Heart left ventricle (tissue), 16 donors: ENCODE results near the gene TMEM131L. TPM values are rescaled to one million over a fixed set of nuclear protein-coding genes. Genes with fewer than 3 reads are reported as not detected.

Experiments used
- ATAC-seq, 4 donors: fragments of 200-7000 bp; cut with Tn5 transposase; one replicate each; pipeline ENCODE4 v1.9.1; 2020 to 2022; ENCODE audit warnings: moderate library complexity in 4 of 4, mild to moderate bottlenecking in 3 of 4, moderate number of reproducible peaks in 1 of 4
- DNase-seq, 5 donors: peaks; one replicate each; pipeline ENCODE4 v3.0.0-alpha.2; 2020
- H3K27ac ChIP-seq, 12 donors: fragments of 200-600 bp; sonication (generic) in 4 of 12; one replicate each; pipeline versions ENCODE4 v1.5.0 to v1.8.0; 2016 to 2022; ENCODE audit warnings: mild to moderate bottlenecking in 2 of 12
- H3K27me3 ChIP-seq, 9 donors: fragments of 200-600 bp; sonication (generic) in 2 of 9; one replicate each; pipeline versions ENCODE4 v1.5.1 to v1.8.0; 2016 to 2022; ENCODE audit warnings: mild to moderate bottlenecking in 3 of 9
- H3K36me3 ChIP-seq, 9 donors: fragments of 200-600 bp; sonication (generic) in 2 of 9; one replicate each; pipeline versions ENCODE4 v1.5.0 to v1.8.0; 2018 to 2022; ENCODE audit warnings: mild to moderate bottlenecking in 2 of 9
- H3K4me1 ChIP-seq, 12 donors: fragments of 200-600 bp; sonication (generic) in 4 of 12; one replicate each; pipeline versions ENCODE4 v1.5.0 to v1.8.0; 2016 to 2022; ENCODE audit warnings: mild to moderate bottlenecking in 3 of 12
- H3K4me3 ChIP-seq, 12 donors: fragments of 200-600 bp; sonication (generic) in 4 of 12; one replicate each; pipeline versions ENCODE4 v1.5.0 to v1.8.0; 2017 to 2022; ENCODE audit warnings: mild to moderate bottlenecking in 9 of 12, moderate library complexity in 4 of 12
- H3K9me3 ChIP-seq, 12 donors: fragments of 200-600 bp; sonication (generic) in 4 of 12; one replicate each; pipeline versions ENCODE4 v1.5.0 to v1.8.0; 2016 to 2022; ENCODE audit warnings: mild to moderate bottlenecking in 1 of 12
- POLR2A ChIP-seq, 2 donors: fragments of 450-650 bp; IDR thresholded peaks; one replicate each; pipeline ENCODE4 v1.6.1; 2017; ENCODE audit warnings: antibody characterized with exemption in 2 of 2, mild to moderate bottlenecking in 2 of 2, moderate library complexity in 2 of 2
- WGBS, 4 donors: extraction: QIAGEN DNeasy Blood & Tissue Kit in 2 of 4; methylation state at CpG; one replicate each; pipeline versions ENCODE4 v1.1.5 to v1.1.7; 2013 to 2018; 5-methylcytosine and 5-hydroxymethylcytosine counted together
- intact Hi-C, 10 donors: fragments of 100-400 bp; cut with DNase I; formaldehyde crosslinking; loops; one replicate each; pipeline versions ENCODE4 v1.11.1 to v1.14.2; 2022
- polyA plus RNA-seq, 2 donors: library from polyadenylated mRNA; stranded (reverse); fragments of 200-250 nt; gene quantifications; one replicate each; pipeline ENCODE4 v1.2.3, GENCODE V29; 2013
- total RNA-seq, 9 donors: library from RNA; depleted of rRNA in 2 of 9; stranded (reverse); fragments of >200 nt in 2 of 9; fragmentation: NEBNext Ultra II Directional in 3 of 9; extraction: Animal tissue kit (Norgen Biotek cat#: 25700) in 3 of 9; gene quantifications; one replicate each; pipeline versions ENCODE4 v1.1.0 to v1.2.4, GENCODE V29; 2016 to 2023
- TF ChIP-seq, protein P1 (sequence below), 12 donors: fragments of 200-600 bp; sonication (generic) in 4 of 12; IDR thresholded peaks; one replicate each; pipeline versions ENCODE4 v1.5.0 to v1.8.0; 2018 to 2022; ENCODE audit warnings: antibody characterized with exemption in 12 of 12, mild to moderate bottlenecking in 5 of 12
- donor health status: ischemic (EF 13 %, LVEDD 7.1; RV severe dilation, severe dysfunction).
- donor health status: healthy with polysubstance abuse.
- donor health status: DM: no; HTN: yes; CAD: no.
- donor health status: DM: no; HTN: no; CAD: no.
- donor health status: ischemic (EF 25% LVEDD 6.9; RV normal size, moderate dysfunction).
- donor health status: ischemic (EF 25% LVEDD 5.7; RV mildly dilated, moderate dysfunction).
- donor health status: healthy.
- donor health status: DM: yes; HTN: yes; CAD: no.
- donor health status: ischemic (EF 35%, LVEDD 5.7; RV mildly dilated, moderate dysfunction).
- donor health status: nonischemic (EF 11% LVEDD 7.7; RV severe dilation, severe dysfunction).
- donor health status: DM: yes; HTN: yes; CAD: no.
- donor health status: PGD.
- donor health status: ischemic (EF 29% LVEDD 5.4; RV normal size, mild dysfunction).
- donor health status: nonischemic (EF 23%, LVEDD 6.1; RV moderate dilation, normal function).

TMEM131L gene
- total and polyA plus RNA-seq, 11 donors, result 3.8 to 22.2 (median 19.6) TPM

DNA sequence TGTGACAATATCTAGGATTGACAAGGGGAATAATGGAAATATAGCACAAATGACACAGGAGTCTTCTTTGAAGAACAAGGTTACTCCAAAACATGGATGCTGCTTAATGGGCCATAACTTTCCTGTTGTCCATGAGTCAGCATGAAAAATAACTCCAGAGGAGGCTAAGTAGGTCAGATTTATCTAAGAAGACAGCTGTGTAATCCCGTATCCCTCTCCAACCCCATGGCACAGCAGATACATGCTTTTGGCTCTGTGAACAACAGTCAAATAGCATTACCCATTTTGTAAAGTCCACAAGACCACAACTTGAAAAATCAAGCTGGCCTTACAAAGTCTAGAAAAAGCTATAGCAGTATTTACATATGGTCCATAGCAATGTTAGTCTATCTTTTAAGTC is 2.1 kb upstream of the TMEM131L start:
- ATAC-seq, result peak in 1 of 4 donors; percentile 21
- Histone ChIP-seq H3K9me3 (no peaks in the 10 kb centered on the region), H3K4me1 (peaks cover 0 to 40% (median 20%) of the 10 kb centered on the region in 12 donors), H3K36me3 (no peaks in the 10 kb centered on the region), H3K27ac (peak overlapping the region in 1 of 12 donors; percentile 11), H3K27me3 (no peaks in the 10 kb centered on the region), H3K4me3 (no peak overlapping the region)
- 34 to 45% (median 36%) methylated on average over 1 of the region's 1 CpG for WGBS, 4 donors
- intact Hi-C loops, result loop anchor here in 5 of 10 donors (2.0 to 10.0 kb wide), 5 partner anchors 71 to 319 kb away; partner anchors contain the start of gene MND1 (in 4 of the 5)
- no peak for TF ChIP-seq POLR2A (IDR thresholded peaks at IDR 0.05)
- TF ChIP-seq, protein P1, sequence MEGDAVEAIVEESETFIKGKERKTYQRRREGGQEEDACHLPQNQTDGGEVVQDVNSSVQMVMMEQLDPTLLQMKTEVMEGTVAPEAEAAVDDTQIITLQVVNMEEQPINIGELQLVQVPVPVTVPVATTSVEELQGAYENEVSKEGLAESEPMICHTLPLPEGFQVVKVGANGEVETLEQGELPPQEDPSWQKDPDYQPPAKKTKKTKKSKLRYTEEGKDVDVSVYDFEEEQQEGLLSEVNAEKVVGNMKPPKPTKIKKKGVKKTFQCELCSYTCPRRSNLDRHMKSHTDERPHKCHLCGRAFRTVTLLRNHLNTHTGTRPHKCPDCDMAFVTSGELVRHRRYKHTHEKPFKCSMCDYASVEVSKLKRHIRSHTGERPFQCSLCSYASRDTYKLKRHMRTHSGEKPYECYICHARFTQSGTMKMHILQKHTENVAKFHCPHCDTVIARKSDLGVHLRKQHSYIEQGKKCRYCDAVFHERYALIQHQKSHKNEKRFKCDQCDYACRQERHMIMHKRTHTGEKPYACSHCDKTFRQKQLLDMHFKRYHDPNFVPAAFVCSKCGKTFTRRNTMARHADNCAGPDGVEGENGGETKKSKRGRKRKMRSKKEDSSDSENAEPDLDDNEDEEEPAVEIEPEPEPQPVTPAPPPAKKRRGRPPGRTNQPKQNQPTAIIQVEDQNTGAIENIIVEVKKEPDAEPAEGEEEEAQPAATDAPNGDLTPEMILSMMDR (IDR thresholded peaks at IDR 0.05), result no peak
- no peak for DNase-seq

DNA sequence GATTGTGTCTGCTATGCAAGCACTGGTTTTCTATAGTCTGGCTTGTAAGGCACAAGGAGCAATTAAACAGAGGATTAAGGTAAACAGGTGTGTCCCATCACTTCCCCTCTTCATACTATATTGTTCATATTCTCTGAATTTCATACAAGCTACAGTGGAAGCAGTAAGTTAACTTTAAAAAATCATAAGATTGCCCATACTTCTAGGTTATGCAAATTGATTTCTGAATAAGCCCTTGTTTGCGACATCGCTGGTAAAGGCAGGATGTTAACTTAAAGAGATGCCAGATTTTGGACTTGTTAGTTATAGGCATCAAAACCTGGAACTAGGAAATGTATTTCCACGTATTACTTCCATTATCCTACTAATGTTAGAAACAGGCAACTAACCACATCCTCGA is 1.0 kb upstream of the TMEM131L start:
- Histone ChIP-seq H3K27me3 (no peaks in the 10 kb centered on the region), H3K4me1 (peaks cover 0 to 51% (median 27%) of the 10 kb centered on the region in 12 donors), H3K27ac (peak overlapping the region in 9 of 12 donors; percentile 78 to 93 (median 87)), H3K4me3 (peak overlapping the region in 9 of 12 donors; percentile 68 to 99 (median 86)), H3K36me3 (no peaks in the 10 kb centered on the region), H3K9me3 (no peaks in the 10 kb centered on the region)
- intact Hi-C loops, result loop anchor here in 9 of 10 donors (1.0 to 10.0 kb wide), 12 partner anchors 67 to 320 kb away; partner anchors contain the start of gene MND1 (in 4 of the 9)
- TF ChIP-seq POLR2A (IDR thresholded peaks at IDR 0.05), result no peak
- DNase-seq (no peak), ATAC-seq (no peak)
- 38 to 48% (median 46%) methylated on average over 4 of the region's 4 CpGs for WGBS, 4 donors

DNA sequence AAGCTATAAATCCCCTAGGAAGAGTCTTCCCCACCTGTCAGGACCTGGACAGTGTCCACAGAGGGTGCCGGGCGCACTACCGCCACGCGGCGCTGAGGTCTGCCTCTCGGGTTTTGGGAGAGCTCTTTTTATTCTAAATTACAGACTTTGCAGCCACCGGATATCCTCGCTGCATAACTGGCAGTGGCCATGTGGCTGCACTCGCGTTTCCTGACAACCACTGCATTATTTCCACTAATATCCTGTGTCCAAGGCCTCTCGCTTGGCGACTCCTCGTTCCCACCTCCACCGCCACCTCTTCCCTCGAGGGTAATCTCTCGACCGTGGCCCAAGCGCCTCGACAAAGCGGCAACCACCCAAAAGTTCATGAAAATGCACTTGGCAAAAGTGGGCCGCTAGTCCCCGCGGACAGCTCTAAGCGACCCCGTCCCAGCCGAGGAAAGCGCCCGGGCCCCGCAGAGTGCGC is 512 bp upstream of the TMEM131L start:
- Histone ChIP-seq H3K4me1 (peaks cover 0 to 54% (median 28%) of the 10 kb centered on the region in 12 donors), H3K9me3 (no peaks in the 10 kb centered on the region), H3K27me3 (no peaks in the 10 kb centered on the region), H3K36me3 (peaks cover 0 to 2% (median 0%) of the 10 kb centered on the region in 9 donors), H3K27ac (peak overlapping the region in 11 of 12 donors; percentile 78 to 93 (median 86)), H3K4me3 (peak overlapping the region; percentile 51 to 99 (median 85))
- WGBS, 4 donors, result 1% methylated on average over 24 to 31 of the region's 31 CpGs
- peak; percentile 36 to 65 (median 56) for ATAC-seq
- peak; percentile 58 to 68 (median 65) for DNase-seq
- TF ChIP-seq, protein P1 (IDR thresholded peaks at IDR 0.05), result peak in 8 of 12 donors; percentile 16 to 53 (median 34)
- TF ChIP-seq POLR2A (IDR thresholded peaks at IDR 0.05), result no peak
- intact Hi-C loops, result loop anchor here (1.0 to 10.0 kb wide), 14 partner anchors 21 to 321 kb away; partner anchors contain the start of gene MND1 (in 4 of the 10)

DNA sequence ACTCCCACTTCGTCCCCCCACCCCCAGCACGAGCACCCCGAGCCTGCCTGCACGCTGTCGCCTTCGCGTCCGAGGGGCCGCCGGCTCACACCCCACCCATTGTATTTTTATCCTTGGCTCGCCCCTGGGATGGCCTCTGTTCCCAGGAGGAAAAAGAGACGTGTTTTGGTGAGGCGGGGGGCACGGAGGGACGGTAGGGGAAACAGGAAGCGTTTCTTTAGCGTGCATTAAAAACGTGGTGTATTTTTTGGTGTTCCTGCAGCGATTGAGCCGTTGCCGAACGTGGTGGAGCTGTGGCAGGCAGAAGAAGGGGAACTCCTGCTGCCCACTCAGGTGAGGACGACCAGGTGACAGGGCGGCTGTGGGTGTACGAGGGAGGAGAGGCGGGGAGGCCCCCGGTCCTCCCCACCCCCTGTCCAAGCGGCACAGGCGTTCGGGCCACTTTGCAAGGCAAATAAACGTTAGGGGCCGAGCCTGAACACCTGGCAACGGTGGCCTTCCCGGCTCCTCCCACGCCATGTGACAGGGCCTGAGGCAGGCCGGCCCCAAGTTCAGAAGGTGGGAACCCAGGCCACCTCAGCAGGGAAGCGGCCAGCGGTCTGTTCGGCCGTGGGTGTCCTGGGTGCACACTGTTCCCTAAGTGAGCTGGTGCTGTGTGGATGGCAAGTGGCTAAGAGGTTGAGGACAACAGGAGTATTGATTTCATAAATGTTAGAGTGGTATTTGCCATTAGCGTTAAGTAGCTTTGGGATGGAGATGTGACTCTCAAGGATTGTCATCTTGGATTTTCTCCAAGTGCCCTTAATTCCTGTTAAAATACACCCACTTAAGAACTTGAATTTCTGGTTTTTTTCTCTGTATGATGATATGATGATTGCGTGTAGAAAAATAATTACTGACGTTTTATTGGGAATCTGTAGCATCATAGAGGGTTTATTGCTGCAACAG is 1.1 kb downstream of the TMEM131L start:
- DNase-seq (peak; percentile 46 to 78 (median 56)), ATAC-seq (peak; percentile 28 to 65 (median 54))
- Histone ChIP-seq H3K36me3 (peaks cover 0 to 7% (median 0%) of the 10 kb centered on the region in 9 donors), H3K27ac (peak overlapping the region in 11 of 12 donors; percentile 75 to 93 (median 86)), H3K4me3 (peak overlapping the region; percentile 60 to 99 (median 85)), H3K4me1 (peaks cover 0 to 68% (median 34%) of the 10 kb centered on the region in 12 donors), H3K27me3 (no peaks in the 10 kb centered on the region), H3K9me3 (no peaks in the 10 kb centered on the region)
- 1 to 2% (median 2%) methylated on average over 30 to 43 of the region's 43 CpGs for WGBS, 4 donors
- intact Hi-C loops, result loop anchor here (2.0 to 10.0 kb wide), 13 partner anchors 20 to 322 kb away; partner anchors contain the start of gene MND1 (in 4 of the 10)
- TF ChIP-seq, protein P1 (IDR thresholded peaks at IDR 0.05), result no peak
- TF ChIP-seq POLR2A (IDR thresholded peaks at IDR 0.05), result no peak
